PC-9 (cell line): Measurements from ENCODE around the gene AP1B1.

ENCODE experiments used
- CTCF ChIP-seq: fragments of 200-600 bp; sonication (generic); conservative IDR thresholded peaks from 2 replicates; pipeline ENCODE4 v1.6.1; 2017; ENCODE audit warnings: mixed run types, antibody characterized with exemption, mild to moderate bottlenecking, moderate library complexity
- EZH2 ChIP-seq: fragments of 200-600 bp; sonication (generic); IDR thresholded peaks from 2 replicates; pipeline ENCODE4 v1.8.0; 2017; ENCODE audit warnings: antibody characterized with exemption, low read depth

GRCh38 chr22:29433856-29434255 lies 45.5 kb upstream of the AP1B1 start:
- TF ChIP-seq CTCF (no peak), EZH2 (no peak)
